ENCODE measurements around the gene ANKS1B. TPM values are rescaled to one million over a fixed set of nuclear protein-coding genes. Genes with fewer than 3 reads are reported as not detected.

The ANKS1B gene
- total RNA-seq, 2 donors from 2014 or later = not detected

- peaks cover 18 to 43% of the 10 kb centered on the region in 2 donors for H3K27me3 Mint-ChIP-seq
- H3K36me3 Mint-ChIP-seq = no peaks in the 10 kb centered on the region
- no peak for DNase-seq (ENCODE audit: low spot score)
- ATAC-seq = no peak
- peaks cover 0 to 6% of the 10 kb centered on the region in 2 donors for H3K4me1 Mint-ChIP-seq (ENCODE audit: low read depth in 2 of 2)
- no peak overlapping the region for H3K27ac Mint-ChIP-seq
- peak overlapping the region; percentile 44 for H3K4me3 Mint-ChIP-seq
- H3K9me3 Mint-ChIP-seq = no peaks in the 10 kb centered on the region
Measured at GRCh38 chr12:99983456-99984258, 1.1 kb downstream of the ANKS1B start.

DNA sequence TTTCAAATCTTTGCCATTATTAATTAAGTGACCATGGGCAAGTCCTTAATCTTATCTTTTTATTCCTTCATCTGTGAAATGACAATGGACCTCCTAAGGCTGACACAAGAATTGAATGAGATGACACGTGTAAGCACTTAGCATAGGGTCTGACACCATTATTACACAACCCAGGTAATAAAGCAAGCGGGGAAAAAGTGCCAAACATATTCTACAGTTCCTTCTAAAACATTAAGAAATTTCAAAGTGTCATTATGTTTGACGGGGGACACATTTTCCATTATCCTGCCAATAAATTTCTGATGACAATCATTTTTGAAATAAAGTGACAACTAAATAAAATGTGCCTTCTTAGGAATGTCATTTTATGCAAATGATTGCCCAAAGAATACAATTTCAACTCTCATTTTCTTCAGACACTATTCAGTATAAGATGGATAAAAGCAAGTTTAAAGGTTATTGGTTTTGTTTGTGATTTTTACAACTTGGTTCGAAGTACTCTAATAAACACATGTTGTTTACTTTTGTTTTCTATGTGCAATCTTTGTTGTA, 3.0 kb downstream of the ANKS1B start:
- Mint-ChIP-seq H3K9me3 (no peaks in the 10 kb centered on the region), H3K4me3 (no peak overlapping the region), H3K27ac (no peak overlapping the region), H3K4me1 (ENCODE audit: low read depth in 2 of 2) (peaks cover 0 to 6% of the 10 kb centered on the region in 2 donors), H3K36me3 (no peaks in the 10 kb centered on the region), H3K27me3 (peaks cover 18 to 48% of the 10 kb centered on the region in 2 donors)
- ATAC-seq (no peak), DNase-seq (ENCODE audit: low spot score) (no peak)

DNA sequence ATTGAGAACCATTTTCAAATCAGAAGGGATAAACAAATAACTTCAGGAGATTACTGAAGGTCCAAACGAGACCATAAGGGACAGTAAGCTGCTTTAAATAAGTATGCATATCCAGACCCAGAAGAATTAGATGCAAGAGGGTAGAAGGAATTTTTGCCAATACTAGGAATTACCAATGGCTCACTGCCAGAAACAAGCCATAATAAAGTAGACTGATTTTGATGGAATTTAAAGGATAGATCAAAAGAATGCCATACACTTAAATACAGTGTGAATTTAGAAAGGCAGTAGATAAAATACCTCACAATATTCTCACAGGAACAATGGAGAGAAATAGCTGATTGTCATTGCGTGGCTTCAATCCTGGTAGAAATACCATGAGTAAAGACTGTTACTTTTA, 5.3 kb downstream of the ANKS1B start:
- DNase-seq (ENCODE audit: low spot score) (no peak), ATAC-seq (no peak)
- Mint-ChIP-seq H3K9me3 (no peaks in the 10 kb centered on the region), H3K27ac (no peak overlapping the region), H3K36me3 (no peaks in the 10 kb centered on the region), H3K27me3 (peaks cover 10 to 36% of the 10 kb centered on the region in 2 donors), H3K4me1 (ENCODE audit: low read depth in 2 of 2) (peaks cover 0 to 6% of the 10 kb centered on the region in 2 donors), H3K4me3 (no peak overlapping the region)

DNA sequence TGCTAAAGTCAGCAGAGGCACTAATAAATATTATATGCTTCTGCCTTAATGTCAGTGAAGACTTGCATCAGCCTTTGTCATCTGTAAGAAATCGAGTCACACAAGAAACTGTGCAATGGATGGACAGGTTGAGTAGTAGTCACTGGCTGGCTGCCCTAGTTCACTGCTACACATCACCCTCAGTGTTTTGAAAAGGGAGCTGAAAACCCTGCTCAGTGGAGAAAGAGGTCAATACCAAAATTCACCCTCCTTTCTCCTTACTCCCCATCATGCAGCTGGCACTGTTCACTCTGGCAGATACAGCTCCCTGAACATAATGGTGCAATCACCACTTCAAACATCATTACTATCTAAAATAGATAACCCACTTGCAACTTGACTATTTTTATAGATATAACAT, 6.6 kb downstream of the ANKS1B start:
- DNase-seq (ENCODE audit: low spot score) = no peak
- peaks cover 4% of the 10 kb centered on the region for H3K9me3 Mint-ChIP-seq

DNA sequence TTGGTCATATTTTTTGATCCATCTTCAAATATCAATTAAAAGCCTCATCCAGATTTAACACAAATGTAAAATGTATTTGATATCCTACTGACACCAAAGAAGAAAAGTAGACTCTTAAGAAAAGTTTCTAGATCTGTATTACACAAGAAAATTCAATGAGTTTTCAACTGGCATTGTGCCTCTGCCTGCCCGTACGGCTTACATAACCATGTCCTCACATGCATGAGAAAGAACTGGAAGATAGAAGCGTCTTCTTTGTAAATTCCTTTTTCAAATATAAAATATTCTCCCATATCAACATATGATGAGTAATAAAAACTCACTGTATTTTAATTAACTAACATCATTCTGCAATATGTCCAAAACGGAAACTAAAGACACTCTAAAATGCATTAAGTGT, 7.2 kb downstream of the ANKS1B start:
- no peak for ATAC-seq
- no peak overlapping the region for H3K27ac Mint-ChIP-seq

More for the DNA sequence above, 6.6 kb downstream of the ANKS1B start:
- Mint-ChIP-seq H3K27me3 (peaks cover under 1 to 27% of the 10 kb centered on the region in 2 donors), H3K27ac (no peak overlapping the region), H3K36me3 (no peaks in the 10 kb centered on the region), H3K4me3 (no peak overlapping the region), H3K4me1 (ENCODE audit: low read depth in 2 of 2) (no peaks in the 10 kb centered on the region)
- ATAC-seq = no peak

DNA sequence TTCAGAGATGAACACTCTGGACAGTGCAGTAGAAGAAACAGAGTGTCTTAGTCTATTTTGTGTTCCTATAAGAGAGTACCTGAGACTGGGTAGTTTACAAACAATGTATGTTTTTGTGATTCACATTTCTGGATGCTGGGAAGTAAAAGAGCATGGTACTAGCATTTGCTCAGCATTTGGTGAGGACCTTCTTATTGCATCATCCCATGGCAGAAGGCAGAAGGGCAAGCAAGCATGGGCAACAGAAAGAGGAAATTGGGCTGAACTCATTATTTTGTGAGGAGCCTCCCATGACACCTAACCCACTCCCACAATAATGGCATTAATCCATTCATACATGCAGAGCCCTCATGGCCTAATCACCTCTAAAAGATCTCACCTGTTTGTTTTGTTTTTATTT, 8.0 kb downstream of the ANKS1B start:
- H3K27ac Mint-ChIP-seq = no peak overlapping the region
- H3K36me3 Mint-ChIP-seq = no peaks in the 10 kb centered on the region
- peaks cover 8% of the 10 kb centered on the region for H3K9me3 Mint-ChIP-seq
- no peak for ATAC-seq
- no peaks in the 10 kb centered on the region for H3K4me1 Mint-ChIP-seq (ENCODE audit: low read depth in 2 of 2)
- DNase-seq (ENCODE audit: low spot score) = no peak
- H3K4me3 Mint-ChIP-seq = no peak overlapping the region
- H3K27me3 Mint-ChIP-seq = peaks cover 0 to 19% of the 10 kb centered on the region in 2 donors

More for the DNA sequence above, 7.2 kb downstream of the ANKS1B start:
- Mint-ChIP-seq H3K4me1 (ENCODE audit: low read depth in 2 of 2) (no peaks in the 10 kb centered on the region), H3K36me3 (no peaks in the 10 kb centered on the region), H3K4me3 (no peak overlapping the region), H3K9me3 (peaks cover 4% of the 10 kb centered on the region), H3K27me3 (peaks cover 0 to 21% of the 10 kb centered on the region in 2 donors)
- no peak for DNase-seq (ENCODE audit: low spot score)

- ATAC-seq (no peak), DNase-seq (ENCODE audit: low spot score) (no peak)
- no peak overlapping the region for H3K27ac Mint-ChIP-seq
- H3K4me3 Mint-ChIP-seq = no peak overlapping the region
- H3K27me3 Mint-ChIP-seq = peaks cover 0 to 19% of the 10 kb centered on the region in 2 donors
- H3K36me3 Mint-ChIP-seq = no peaks in the 10 kb centered on the region
- H3K4me1 Mint-ChIP-seq (ENCODE audit: low read depth in 2 of 2) = no peaks in the 10 kb centered on the region
- peaks cover 8% of the 10 kb centered on the region for H3K9me3 Mint-ChIP-seq
Measured at GRCh38 chr12:99975321-99975720, 9.4 kb downstream of the ANKS1B start.

DNA sequence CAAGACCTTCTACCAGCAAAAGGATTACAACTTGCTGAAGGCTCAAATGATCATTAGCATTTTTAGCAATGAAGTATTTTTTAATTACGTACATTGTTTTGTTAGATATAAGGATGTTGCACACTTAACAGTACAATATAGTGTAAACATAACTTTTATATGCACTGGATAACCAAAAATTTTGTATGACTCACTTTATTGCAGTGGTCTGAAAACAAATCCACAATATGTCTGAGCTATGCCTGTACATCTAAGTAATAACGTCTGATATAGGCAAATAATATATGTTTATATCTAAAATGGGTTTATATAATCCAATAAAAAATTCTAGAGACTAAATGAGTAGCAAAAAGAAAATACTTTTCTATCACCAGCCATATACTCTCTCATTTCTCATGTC, 10.6 kb downstream of the ANKS1B start:
- DNase-seq (ENCODE audit: low spot score) (no peak), ATAC-seq (no peak)
- H3K27me3 Mint-ChIP-seq = peaks cover 0 to 9% of the 10 kb centered on the region in 2 donors
- H3K9me3 Mint-ChIP-seq = peaks cover 8% of the 10 kb centered on the region
- H3K4me3 Mint-ChIP-seq = no peak overlapping the region
- no peak overlapping the region for H3K27ac Mint-ChIP-seq
- H3K4me1 Mint-ChIP-seq (ENCODE audit: low read depth in 2 of 2) = no peaks in the 10 kb centered on the region
- no peaks in the 10 kb centered on the region for H3K36me3 Mint-ChIP-seq

DNA sequence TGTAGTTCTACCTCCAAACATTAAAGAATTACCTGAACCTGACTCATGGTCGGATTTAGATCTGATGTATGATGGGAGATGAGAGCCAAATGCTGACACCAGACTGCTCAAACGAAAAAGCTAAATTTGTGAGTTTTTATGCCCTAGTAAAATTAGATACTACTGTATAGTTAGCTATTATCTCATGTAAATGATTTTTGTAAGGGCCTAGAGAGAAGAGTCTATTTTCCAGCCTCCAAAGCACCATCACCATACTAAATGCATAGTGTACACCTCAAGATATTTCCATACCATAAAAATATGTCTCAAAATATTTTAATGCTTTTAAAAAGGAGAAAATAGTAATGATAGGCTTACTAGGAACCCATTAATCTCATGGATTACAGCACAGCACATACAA, 18.3 kb downstream of the ANKS1B start:
- H3K27ac Mint-ChIP-seq = no peak overlapping the region
- ATAC-seq (no peak), DNase-seq (ENCODE audit: low spot score) (no peak)
- H3K27me3 Mint-ChIP-seq = no peaks in the 10 kb centered on the region
- no peaks in the 10 kb centered on the region for H3K36me3 Mint-ChIP-seq
- no peaks in the 10 kb centered on the region for H3K4me1 Mint-ChIP-seq (ENCODE audit: low read depth in 2 of 2)
- peaks cover 3% of the 10 kb centered on the region for H3K9me3 Mint-ChIP-seq
- H3K4me3 Mint-ChIP-seq = no peak overlapping the region

- no peaks in the 10 kb centered on the region for H3K4me1 Mint-ChIP-seq (ENCODE audit: low read depth in 2 of 2)
- H3K9me3 Mint-ChIP-seq = no peaks in the 10 kb centered on the region
- no peak overlapping the region for H3K4me3 Mint-ChIP-seq
- no peaks in the 10 kb centered on the region for H3K36me3 Mint-ChIP-seq
- no peaks in the 10 kb centered on the region for H3K27me3 Mint-ChIP-seq
- no peak overlapping the region for H3K27ac Mint-ChIP-seq
- no peak for ATAC-seq
- no peak for DNase-seq (ENCODE audit: low spot score)
Measured at GRCh38 chr12:99960311-99960710, 24.4 kb downstream of the ANKS1B start.

DNA sequence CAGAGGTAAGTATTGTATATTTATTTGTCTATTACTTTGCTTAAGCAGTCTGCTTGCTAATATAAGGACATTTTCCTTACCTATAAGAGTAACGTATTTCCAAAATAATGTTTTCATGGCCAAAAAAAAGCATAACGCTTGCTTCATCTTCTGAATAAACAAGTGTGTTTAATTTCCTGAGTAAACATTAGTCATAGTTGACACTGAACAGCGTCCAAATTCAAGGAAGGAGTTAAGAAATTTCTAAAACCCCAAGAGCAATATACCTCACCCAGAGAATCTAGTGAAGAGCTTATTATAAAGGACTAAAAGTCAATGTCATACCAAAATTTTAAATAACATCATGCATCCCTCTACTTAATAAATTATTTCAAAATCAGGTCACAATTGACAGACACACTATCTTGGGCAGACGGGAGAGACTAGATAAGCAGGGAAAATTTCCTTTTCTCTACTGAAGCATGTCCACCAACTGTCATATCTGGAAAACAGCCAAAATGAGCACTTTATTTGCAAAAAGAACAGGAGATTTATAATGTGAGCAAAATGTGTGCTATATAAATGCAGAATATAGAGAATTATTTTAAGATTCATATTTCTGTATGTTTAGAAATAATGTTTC, 25.1 kb downstream of the ANKS1B start:
- Mint-ChIP-seq H3K36me3 (no peaks in the 10 kb centered on the region), H3K4me3 (no peak overlapping the region), H3K9me3 (no peaks in the 10 kb centered on the region), H3K27ac (no peak overlapping the region), H3K4me1 (ENCODE audit: low read depth in 2 of 2) (no peaks in the 10 kb centered on the region), H3K27me3 (no peaks in the 10 kb centered on the region)
- ATAC-seq = no peak
- DNase-seq (ENCODE audit: low spot score) = no peak

DNA sequence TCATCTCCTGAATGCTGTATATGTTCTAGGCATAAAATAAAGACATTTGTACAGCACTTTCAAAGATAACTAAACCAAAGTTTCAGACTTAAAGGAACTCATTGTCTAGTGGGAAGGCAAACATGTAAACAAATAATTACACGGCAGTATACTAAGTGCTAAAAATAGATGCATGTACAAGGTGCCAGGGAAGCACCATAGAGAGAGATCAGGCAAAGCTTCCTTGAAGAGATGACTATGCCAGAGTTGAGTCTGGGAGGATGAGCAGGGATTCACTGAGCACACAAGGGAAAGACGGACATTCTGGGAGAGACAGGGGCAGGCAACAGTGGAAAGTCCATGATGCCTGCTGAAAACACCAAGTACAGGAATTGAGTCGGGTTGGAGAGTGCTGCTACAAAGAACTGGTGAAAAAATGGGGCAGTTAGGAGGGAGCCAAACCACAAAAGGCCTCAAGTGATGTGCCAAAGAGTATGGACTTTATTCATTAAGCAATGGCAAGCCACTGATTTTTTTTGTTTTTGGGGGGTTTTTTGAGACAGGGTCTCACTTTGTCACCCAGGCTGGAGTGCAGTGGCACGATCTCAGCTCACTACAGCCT, 26.8 kb downstream of the ANKS1B start:
- Mint-ChIP-seq H3K27ac (no peak overlapping the region), H3K27me3 (no peaks in the 10 kb centered on the region), H3K4me1 (ENCODE audit: low read depth in 2 of 2) (no peaks in the 10 kb centered on the region), H3K4me3 (no peak overlapping the region), H3K9me3 (peaks cover 6% of the 10 kb centered on the region), H3K36me3 (no peaks in the 10 kb centered on the region)
- no peak for DNase-seq (ENCODE audit: low spot score)
- no peak for ATAC-seq

- H3K4me1 Mint-ChIP-seq (ENCODE audit: low read depth in 2 of 2) = no peaks in the 10 kb centered on the region
- ATAC-seq (no peak), DNase-seq (ENCODE audit: low spot score) (no peak)
- no peak overlapping the region for H3K27ac Mint-ChIP-seq
- no peaks in the 10 kb centered on the region for H3K36me3 Mint-ChIP-seq
- H3K9me3 Mint-ChIP-seq = peaks cover 6% of the 10 kb centered on the region
- H3K4me3 Mint-ChIP-seq = no peak overlapping the region
- no peaks in the 10 kb centered on the region for H3K27me3 Mint-ChIP-seq
Measured at GRCh38 chr12:99954724-99955123, 30.0 kb downstream of the ANKS1B start.

- H3K27ac Mint-ChIP-seq = no peak overlapping the region
- H3K4me1 Mint-ChIP-seq (ENCODE audit: low read depth in 2 of 2) = no peaks in the 10 kb centered on the region
- H3K4me3 Mint-ChIP-seq = no peak overlapping the region
- peaks cover 13% of the 10 kb centered on the region for H3K9me3 Mint-ChIP-seq
- ATAC-seq (no peak), DNase-seq (ENCODE audit: low spot score) (no peak)
- no peaks in the 10 kb centered on the region for H3K36me3 Mint-ChIP-seq
- no peaks in the 10 kb centered on the region for H3K27me3 Mint-ChIP-seq
Measured at GRCh38 chr12:99948370-99948769, 36.4 kb downstream of the ANKS1B start.

All from natural killer cell treated with Interleukin-12 subunit alpha and Interleukin-12 subunit beta and Interleukin-15 and Interleukin-18, amount 100 ng/mL, for 72 hours (primary cell).